K562 (cell line): Measurements from ENCODE around the gene C19orf47. TPM values are rescaled to one million over a fixed set of nuclear protein-coding genes. Genes with fewer than 3 reads are reported as not detected.

Experiments
- ATAC-seq: fragments of 200-7000 bp; cut with Tn5 transposase; 3 replicates; pipeline ENCODE4 v1.9.1; 2020; ENCODE audit warnings: moderate library complexity
- BruUV-seq: library from RNA; stranded (reverse); fragments of 400-500 nt; replicated peaks from 2 replicates; lab custom pipeline; 2021; lab: Mats Ljungman, UMichigan
- CTCF ChIA-PET: fragments of 300-600 bp; formaldehyde crosslinking; extraction: SDS; loops from one replicate; lab custom pipeline; 2021; ENCODE audit warnings: low intra/inter-chr PET ratio; lab: Yijun Ruan, JAX
- POLR2A ChIA-PET: fragments of 300-600, 350-650 bp; sonication (Branson Sonifier 250); formaldehyde crosslinking; extraction: SDS; loops from one replicate; lab custom pipeline; 2021; ENCODE audit warnings: antibody characterized with exemption, inconsistent platforms; lab: Yijun Ruan, JAX
- DNase-seq, 4 experiments: peaks; one replicate each; pipeline versions ENCODE4 v3.0.0 to v3.0.0-alpha.2; 2011 to 2018; ENCODE audit warnings: low spot score in 3 of 4, mixed read lengths in 3 of 4; ENCODE audit errors: extremely low read depth in 1 of 4
- FAIRE-seq: peaks from 2 replicates; lab custom pipeline; 2011; peaks lifted over from hg19 to GRCh38; lab: Jason Lieb, UNC
- H2AFZ ChIP-seq: 2 replicates; pipeline ENCODE4 v1.6.0; 2011; ENCODE audit warnings: low read depth, low read length, control low read depth, inconsistent platforms
- H3K27ac ChIP-seq: fragments of 200-600 bp; 3 replicates; pipeline ENCODE4 v1.8.0; 2011; ENCODE audit warnings: low read depth, mild to moderate bottlenecking, control low read depth, inconsistent platforms, low read length, moderate library complexity, mixed read lengths; ENCODE audit errors: extremely low read depth
- H3K27me3 ChIP-seq, 2 experiments: fragments of 300-600 bp in 1 of 2; 2 replicates in 1 of 2; 3 replicates in 1 of 2; pipeline versions ENCODE4 v1.6.0 to v1.8.0; 2011; ENCODE audit warnings: inconsistent platforms in 2 of 2, low read length in 2 of 2, mild to moderate bottlenecking in 1 of 2, mixed read lengths in 1 of 2, moderate library complexity in 1 of 2; ENCODE audit not compliant: control insufficient read depth in 2 of 2, insufficient read depth in 2 of 2
- H3K36me3 ChIP-seq: fragments of 300-600 bp; 3 replicates; pipeline ENCODE4 v1.8.0; 2011; ENCODE audit warnings: mild to moderate bottlenecking, low read length, inconsistent platforms; ENCODE audit not compliant: control insufficient read depth, insufficient read depth
- H3K4me1 ChIP-seq, 2 experiments: fragments of 200-600 bp in 1 of 2; replicated peaks in 1 of 2; 2 replicates in 1 of 2; 3 replicates in 1 of 2; pipeline versions ENCODE4 v1.5.1 to v1.8.0; 2011; ENCODE audit warnings: inconsistent platforms in 2 of 2, low read length in 2 of 2, mild to moderate bottlenecking in 1 of 2, mixed read lengths in 1 of 2, moderate library complexity in 1 of 2; ENCODE audit not compliant: control insufficient read depth in 2 of 2, insufficient read depth in 2 of 2
- H3K4me2 ChIP-seq: 2 replicates; pipeline ENCODE4 v1.6.1; 2011; ENCODE audit warnings: low read length, control low read depth, inconsistent platforms, mixed read lengths; ENCODE audit not compliant: insufficient read depth
- H3K4me3 ChIP-seq: fragments of 200-600 bp; sonication (generic), shearing (Covaris generic); 2 replicates; pipeline ENCODE4 v1.5.1; 2016; ENCODE audit warnings: control low read depth, inconsistent platforms
- H3K79me2 ChIP-seq: fragments of 200-600 bp; 3 replicates; pipeline ENCODE4 v1.8.0; 2011; ENCODE audit warnings: low read length, inconsistent platforms; ENCODE audit not compliant: control insufficient read depth, insufficient read depth
- H3K9ac ChIP-seq, 2 experiments: 2 replicates each; pipeline versions ENCODE4 v1.6.0 to v1.6.1; 2011; ENCODE audit warnings: low read depth in 2 of 2, low read length in 2 of 2, control low read depth in 1 of 2, inconsistent platforms in 1 of 2, mild to moderate bottlenecking in 1 of 2, mixed read lengths in 1 of 2; ENCODE audit not compliant: insufficient read depth in 1 of 2
- H3K9me1 ChIP-seq: one replicate; pipeline ENCODE4 v1.6.0; 2011; ENCODE audit warnings: inconsistent platforms, mild to moderate bottlenecking, low read length, moderate library complexity; ENCODE audit not compliant: control insufficient read depth, insufficient read depth
- H3K9me3 ChIP-seq: replicated peaks from 2 replicates; pipeline ENCODE4 v1.5.1; 2011; ENCODE audit warnings: low read depth, low read length, inconsistent platforms; ENCODE audit not compliant: control insufficient read depth, insufficient read depth
- H4K20me1 ChIP-seq: replicated peaks from 2 replicates; pipeline ENCODE4 v1.6.1; 2011; ENCODE audit warnings: low read length, inconsistent platforms, mixed read lengths; ENCODE audit not compliant: control insufficient read depth, insufficient read depth
- CXXC5 ChIP-seq: fragments of 250-450 bp; sonication (Bioruptor Pico); IDR thresholded peaks from 2 replicates; pipeline ENCODE4 v1.8.0; 2022; ENCODE audit warnings: inconsistent platforms, mild to moderate bottlenecking, moderate library complexity
- MAX ChIP-seq: sonication (generic); formaldehyde crosslinking; IDR thresholded peaks from 2 replicates; pipeline ENCODE4 v1.9.0; 2022; ENCODE audit warnings: mild to moderate bottlenecking, missing genetic modification reagents
- NCOA1 ChIP-seq: fragments of 450-650 bp; IDR thresholded peaks from 2 replicates; pipeline ENCODE4 v1.6.1; 2016; ENCODE audit warnings: low read depth
- POLR2G ChIP-seq: fragments of 200-400 bp; formaldehyde crosslinking; IDR thresholded peaks from 2 replicates; pipeline ENCODE4 v1.6.1; 2017; ENCODE audit warnings: low read depth, mild to moderate bottlenecking, antibody characterized with exemption, low read length, moderate library complexity
- RBFOX2 ChIP-seq: fragments of 200-400 bp; formaldehyde crosslinking; IDR thresholded peaks from 2 replicates; pipeline ENCODE4 v1.6.1; 2017; ENCODE audit warnings: low read depth, mild to moderate bottlenecking, low read length, moderate library complexity
- SMARCA5 ChIP-seq: fragments of 450-650 bp; IDR thresholded peaks from 2 replicates; pipeline ENCODE4 v1.6.1; 2016
- ZNF121 ChIP-seq: sonication (generic); formaldehyde crosslinking; conservative IDR thresholded peaks from 2 replicates; pipeline ENCODE4 v1.8.0; 2022; ENCODE audit warnings: missing genetic modification reagents
- ZNF764 ChIP-seq: fragments of 250-450 bp; sonication (Bioruptor Pico); IDR thresholded peaks from 2 replicates; pipeline ENCODE4 v1.4.0; 2020; ENCODE audit warnings: low read depth, mild to moderate bottlenecking, moderate library complexity
- WGBS: fragments of 100-300 bp; shearing (Covaris generic); methylation state at CpG from one replicate; pipeline ENCODE4 v1.1.6; 2016; ENCODE audit warnings: low coverage, mixed read lengths; ENCODE audit not compliant: insufficient coverage; ENCODE audit errors: missing lambda C conversion rate; 5-methylcytosine and 5-hydroxymethylcytosine counted together
- in situ Hi-C: fragments of 300-500 bp; cut with MboI; formaldehyde crosslinking; loops from 4 replicates; pipeline ENCODE4 v1.15.0; 2018; ENCODE audit warnings: inconsistent platforms, mixed read lengths
- intact Hi-C: fragments of 100-400 bp; cut with micrococcal nuclease; formaldehyde crosslinking; loops from 2 replicates; pipeline ENCODE4 v1.14.2; 2022
- polyA plus RNA-seq, 8 experiments: library from polyadenylated mRNA; depleted of rRNA in 4 of 8; stranded (reverse) in 5 of 8; unstranded in 3 of 8; fragments of >200 nt; fragmentation: Nextera tagmentation in 2 of 8; fragmentation: Illumina TruSeq in 1 of 8; extraction: Ambion mirVana in 2 of 8; extraction: Trizol in 1 of 8; gene quantifications; 2 replicates each; pipeline versions ENCODE4 v1.2.1 to v1.2.3, GENCODE V29; 2011 to 2014; ENCODE audit warnings: inconsistent platforms in 1 of 8, missing spikeins in 1 of 8
- total RNA-seq, 7 experiments: library from RNA; depleted of rRNA in 6 of 7; stranded (reverse); fragments of >200 nt in 6 of 7; fragmentation: Illumina TruSeq in 2 of 7; extraction: Trizol in 2 of 7; gene quantifications; 2 replicates each; pipeline versions ENCODE4 v1.2.1 to v1.2.3, GENCODE V29; 2011 to 2021; ENCODE audit warnings: low replicate concordance in 1 of 7
- TF ChIP-seq, protein P1 (sequence below), 2 experiments: fragments of 450-650 bp; IDR thresholded peaks; 2 replicates each; pipeline ENCODE4 v1.6.1; 2018; ENCODE audit warnings: mild to moderate bottlenecking in 2 of 2, low read depth in 1 of 2; ENCODE audit not compliant: partially characterized antibody in 2 of 2

Gene C19orf47
- total and polyA plus RNA-seq, 9 of the 15 experiments (the other 6 are each of a cell fraction or from before 2014, with no cell fraction given) = 0.08 to 26.1 (median 14.7) TPM

- Histone ChIP-seq H4K20me1 (0 out of 2 replicates have a peak, but pooled peaks cover 5% of the 10 kb centered on the region), H3K4me2 (no peak overlapping the region), H3K36me3 (peaks cover 15% of the 10 kb centered on the region; the same call in 2 of the 3 replicates), H3K9me3 (no peaks in the 10 kb centered on the region), H3K4me1 (peaks cover 0 to 36% of the 10 kb centered on the region in 2 experiments; a peak in 2 of 5 replicates), H3K9ac (no peak overlapping the region; a peak in 1 of 4 replicates), H3K79me2 (no peaks in the 10 kb centered on the region), H3K27ac (no peak overlapping the region), H3K27me3 (no peaks in the 10 kb centered on the region), H3K4me3 (no peak overlapping the region), H2AFZ (no peak overlapping the region), H3K9me1 (no peaks in the 10 kb centered on the region)
- intact Hi-C loops (no loop called here), in situ Hi-C loops (no loop called here)
- CTCF ChIA-PET = no interaction called here
- POLR2A ChIA-PET = interaction anchor here (0.8 to 2.6 kb wide), 4 partner anchors 8 to 15 kb away, joined by 3 to 19 read pairs (median 6); no protein-coding TSS in a partner anchor
- BruUV-seq = no TSS peak
- WGBS = 42% methylated on average over 8 of the region's 11 CpGs
- no peak for FAIRE-seq
- no peak for DNase-seq
- TF ChIP-seq ZNF764 (CRISPR knock-in tag) (no peak), RBFOX2 (0 out of 2 replicates have a peak, but pooled peaks have one; percentile 21), ZNF121 (CRISPR knock-in tag) (peak; percentile 69), NCOA1 (no peak), POLR2G (peak; percentile 45; the same call in 1 of the 2 replicates), CXXC5 (no peak), SMARCA5 (no peak), MAX (CRISPR knock-in tag) (0 out of 2 replicates have a peak, but pooled peaks have one; percentile 14)
- TF ChIP-seq, protein P1, sequence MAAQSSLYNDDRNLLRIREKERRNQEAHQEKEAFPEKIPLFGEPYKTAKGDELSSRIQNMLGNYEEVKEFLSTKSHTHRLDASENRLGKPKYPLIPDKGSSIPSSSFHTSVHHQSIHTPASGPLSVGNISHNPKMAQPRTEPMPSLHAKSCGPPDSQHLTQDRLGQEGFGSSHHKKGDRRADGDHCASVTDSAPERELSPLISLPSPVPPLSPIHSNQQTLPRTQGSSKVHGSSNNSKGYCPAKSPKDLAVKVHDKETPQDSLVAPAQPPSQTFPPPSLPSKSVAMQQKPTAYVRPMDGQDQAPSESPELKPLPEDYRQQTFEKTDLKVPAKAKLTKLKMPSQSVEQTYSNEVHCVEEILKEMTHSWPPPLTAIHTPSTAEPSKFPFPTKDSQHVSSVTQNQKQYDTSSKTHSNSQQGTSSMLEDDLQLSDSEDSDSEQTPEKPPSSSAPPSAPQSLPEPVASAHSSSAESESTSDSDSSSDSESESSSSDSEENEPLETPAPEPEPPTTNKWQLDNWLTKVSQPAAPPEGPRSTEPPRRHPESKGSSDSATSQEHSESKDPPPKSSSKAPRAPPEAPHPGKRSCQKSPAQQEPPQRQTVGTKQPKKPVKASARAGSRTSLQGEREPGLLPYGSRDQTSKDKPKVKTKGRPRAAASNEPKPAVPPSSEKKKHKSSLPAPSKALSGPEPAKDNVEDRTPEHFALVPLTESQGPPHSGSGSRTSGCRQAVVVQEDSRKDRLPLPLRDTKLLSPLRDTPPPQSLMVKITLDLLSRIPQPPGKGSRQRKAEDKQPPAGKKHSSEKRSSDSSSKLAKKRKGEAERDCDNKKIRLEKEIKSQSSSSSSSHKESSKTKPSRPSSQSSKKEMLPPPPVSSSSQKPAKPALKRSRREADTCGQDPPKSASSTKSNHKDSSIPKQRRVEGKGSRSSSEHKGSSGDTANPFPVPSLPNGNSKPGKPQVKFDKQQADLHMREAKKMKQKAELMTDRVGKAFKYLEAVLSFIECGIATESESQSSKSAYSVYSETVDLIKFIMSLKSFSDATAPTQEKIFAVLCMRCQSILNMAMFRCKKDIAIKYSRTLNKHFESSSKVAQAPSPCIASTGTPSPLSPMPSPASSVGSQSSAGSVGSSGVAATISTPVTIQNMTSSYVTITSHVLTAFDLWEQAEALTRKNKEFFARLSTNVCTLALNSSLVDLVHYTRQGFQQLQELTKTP (IDR thresholded peaks at IDR 0.05; ENCODE audit: low read depth in 1 of 2, partially characterized antibody in 2 of 2) = no peak
- no peak; the same call in 2 of the 3 replicates for ATAC-seq
These were observed 31.4 kb upstream of the C19orf47 start for GRCh38 chr19:40379446-40380198.
